Measurements from ENCODE around the gene BRF1.
A peak's percentile ranks its signal among the peaks of the same experiment; 100 is the strongest.

The BRF1 gene

GRCh38 chr14:105187935-105188524, 112.8 kb downstream of the BRF1 start:
- DNase-seq, result no peak

DNA sequence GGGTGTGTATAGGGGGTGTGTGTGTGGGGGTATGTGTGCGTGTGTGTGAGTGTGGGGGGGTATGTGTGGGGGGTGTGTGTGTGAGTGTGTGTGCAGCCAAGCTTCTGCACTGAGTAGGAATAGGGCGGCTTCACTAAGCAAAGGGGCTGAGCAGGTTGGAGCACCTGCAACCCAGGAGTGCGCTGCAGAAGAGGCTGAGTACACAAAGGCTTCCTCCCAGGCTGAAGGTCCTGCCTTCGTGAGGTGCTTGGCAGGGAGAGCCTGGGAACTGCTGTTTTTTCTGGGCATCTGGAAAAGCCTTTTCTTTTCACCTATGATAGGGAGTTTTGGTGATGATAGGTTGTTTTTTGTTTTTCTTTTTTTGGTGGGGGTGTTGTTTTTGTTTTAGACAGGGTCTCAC, 113.7 kb downstream of the BRF1 start:
- no peak for DNase-seq

DNA sequence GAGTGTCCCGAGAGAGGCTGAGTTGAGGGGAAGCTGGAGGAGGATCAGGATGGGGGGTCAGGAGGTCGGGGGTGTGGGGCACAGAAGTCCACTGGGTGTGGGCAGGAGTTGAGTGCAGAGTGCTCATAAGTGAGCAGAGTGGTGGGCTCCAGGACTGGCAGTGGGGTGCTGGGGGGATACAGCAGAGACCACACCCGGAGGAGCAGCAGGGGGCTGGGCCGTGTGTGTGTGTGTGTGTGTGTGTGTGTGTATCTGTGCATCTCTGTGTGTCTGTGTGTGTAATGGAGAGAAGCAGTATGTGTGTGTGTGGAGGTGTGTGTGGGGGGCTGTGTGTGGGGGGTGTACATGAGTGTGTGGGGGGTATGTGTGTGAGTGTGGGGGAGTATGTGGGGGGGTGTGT, 114.8 kb downstream of the BRF1 start:
- no peak for DNase-seq

- no peak for DNase-seq
Observed at GRCh38 chr14:105185001-105185400, 115.8 kb downstream of the BRF1 start.

DNA sequence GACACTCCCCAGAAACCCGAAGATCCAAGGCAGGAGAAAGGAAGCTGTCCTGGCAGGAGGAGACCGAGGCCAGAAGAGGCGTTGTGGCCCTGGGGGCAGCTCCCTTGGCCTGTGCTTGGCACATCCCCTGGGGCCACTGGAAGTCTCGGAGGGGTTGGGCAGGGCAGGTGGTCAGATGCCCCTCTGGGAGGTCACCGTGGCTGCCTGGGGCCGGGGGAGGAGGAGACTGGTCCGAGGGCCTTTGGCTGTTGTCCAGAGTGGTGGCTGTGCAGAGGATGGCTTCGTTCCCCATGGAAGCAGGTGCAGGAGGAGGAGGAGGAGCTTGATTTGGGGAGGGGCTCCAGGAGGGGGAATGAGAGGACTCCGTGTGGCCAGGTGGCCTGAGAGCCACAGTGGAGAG, 116.3 kb downstream of the BRF1 start:
- no peak for DNase-seq

DNA sequence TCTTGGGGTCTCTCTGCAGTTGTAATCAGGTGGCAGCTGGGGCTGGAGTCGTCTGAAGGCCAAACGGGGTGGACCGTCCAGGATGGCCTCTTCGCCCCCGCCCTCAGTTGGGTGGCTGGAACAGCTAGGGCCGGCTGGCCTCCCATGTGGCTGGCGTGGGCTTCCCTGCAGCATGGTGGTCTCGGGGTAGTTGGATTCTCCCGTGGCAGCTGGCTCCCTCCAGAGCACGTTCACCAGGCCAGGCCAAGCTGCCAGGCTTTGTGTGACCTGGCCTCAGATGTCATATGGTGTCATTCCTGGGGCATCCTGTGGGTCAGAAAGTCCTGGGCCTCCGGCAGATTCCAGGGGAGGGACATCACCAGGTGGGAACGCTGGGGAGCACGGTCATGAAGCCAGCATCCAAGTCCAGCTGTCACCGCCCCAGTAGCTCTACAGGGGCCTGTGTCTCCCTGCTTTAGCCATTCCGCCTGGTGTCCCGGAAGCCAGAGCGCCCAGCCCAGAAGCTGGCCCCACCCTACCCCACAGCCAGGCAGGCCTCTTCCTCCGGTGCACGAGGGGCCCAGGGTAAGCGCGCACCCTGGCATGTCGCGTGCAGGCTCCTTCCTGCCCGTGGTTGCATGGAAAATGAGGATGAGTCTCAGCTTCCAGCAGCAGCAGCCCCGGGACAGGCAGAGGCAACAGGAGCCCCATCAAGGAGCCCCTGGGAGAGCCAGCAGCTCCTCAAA, 118.3 kb downstream of the BRF1 start:
- no peak for DNase-seq

DNA sequence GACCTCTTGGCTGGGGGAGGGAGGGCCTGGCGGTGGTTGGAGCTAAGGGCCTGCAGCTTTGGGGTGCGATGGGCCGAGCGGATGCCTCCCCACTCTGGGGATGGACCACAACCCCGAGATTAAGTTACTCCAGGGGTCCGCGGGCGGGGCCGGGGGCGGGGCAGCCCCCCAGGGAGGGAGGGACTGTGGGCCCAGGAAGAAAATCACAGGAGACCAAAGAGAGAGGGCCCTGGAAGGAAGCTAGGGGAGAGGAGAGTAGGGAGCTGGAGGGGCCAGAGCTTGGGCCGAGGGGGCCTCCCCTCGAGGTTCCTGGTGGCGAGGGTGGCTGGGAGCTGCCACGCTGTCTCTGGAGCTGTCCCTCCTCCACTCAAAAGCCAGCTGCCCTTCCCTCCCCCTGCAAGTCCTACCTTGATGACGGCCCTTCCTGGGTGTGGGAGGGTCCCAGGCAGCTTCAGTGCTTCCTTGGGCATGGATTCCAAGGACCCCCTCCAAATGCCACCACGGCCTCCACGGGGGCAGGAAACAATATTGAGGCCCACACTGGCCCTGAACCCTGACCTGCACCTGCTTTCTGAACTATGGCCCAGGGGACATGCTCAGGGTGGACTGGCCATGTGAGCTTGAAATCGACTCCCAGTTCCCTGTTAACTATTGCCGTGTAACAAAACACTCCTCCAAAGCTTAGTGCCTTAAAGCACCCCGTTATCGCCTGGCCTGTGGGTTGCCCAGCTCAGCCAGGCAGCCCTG, 119.1 kb downstream of the BRF1 start:
- no peak for DNase-seq

DNA sequence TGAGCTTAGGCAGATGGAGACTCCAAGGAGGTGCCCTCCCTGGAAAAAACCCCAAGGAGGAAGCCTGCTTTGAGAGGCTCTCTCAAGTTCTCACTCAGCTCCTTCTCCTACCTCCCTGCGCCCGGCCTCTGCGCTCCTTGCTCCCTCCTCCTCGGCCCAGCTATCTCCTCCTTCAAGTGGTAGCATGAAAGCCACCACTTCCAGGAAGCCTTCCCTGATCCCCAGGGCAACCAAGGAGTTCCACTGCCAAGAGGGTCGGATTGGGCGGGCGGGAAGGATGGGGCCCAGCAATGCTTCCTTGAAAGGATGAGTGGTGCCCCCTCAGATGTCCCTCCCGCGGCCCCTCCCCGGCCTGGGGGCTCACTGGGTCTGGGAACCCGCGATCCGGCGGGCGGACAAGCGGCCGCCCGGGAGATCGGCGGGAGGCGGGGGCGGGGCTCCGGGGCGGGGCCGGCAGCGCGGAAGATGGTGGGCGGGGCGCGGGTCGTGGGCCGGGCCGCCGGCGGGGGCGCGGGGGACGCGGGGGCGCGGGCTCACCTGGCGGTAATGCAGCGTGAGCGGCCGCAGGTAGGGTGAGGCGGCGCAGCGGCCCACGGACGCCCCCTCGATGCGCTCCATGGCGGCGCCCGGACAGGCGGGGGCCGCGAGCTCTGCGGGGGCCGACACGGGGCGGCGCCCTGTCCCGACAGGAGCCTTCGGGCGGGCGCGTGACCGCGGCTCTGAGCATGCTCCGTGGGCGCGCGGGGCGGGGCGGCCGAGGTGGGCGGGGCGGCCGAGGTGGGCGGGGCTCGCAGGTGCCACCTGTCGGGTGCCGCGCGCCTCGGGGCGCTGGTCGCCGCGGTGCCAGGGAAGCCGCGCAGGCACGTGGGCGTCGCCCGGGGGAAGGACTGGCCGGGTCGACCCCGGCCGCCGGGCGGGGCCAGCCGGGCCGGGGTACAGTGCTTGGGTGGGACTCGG, 119.9 kb downstream of the BRF1 start, which contains the start of gene NUDT14:
TSS of gene NUDT14 (minus strand) at position 721 of the 957 bp plus-strand sequence. CDS start at position 618, 103 bp downstream.
- DNase-seq, result peak; percentile 56

DNA sequence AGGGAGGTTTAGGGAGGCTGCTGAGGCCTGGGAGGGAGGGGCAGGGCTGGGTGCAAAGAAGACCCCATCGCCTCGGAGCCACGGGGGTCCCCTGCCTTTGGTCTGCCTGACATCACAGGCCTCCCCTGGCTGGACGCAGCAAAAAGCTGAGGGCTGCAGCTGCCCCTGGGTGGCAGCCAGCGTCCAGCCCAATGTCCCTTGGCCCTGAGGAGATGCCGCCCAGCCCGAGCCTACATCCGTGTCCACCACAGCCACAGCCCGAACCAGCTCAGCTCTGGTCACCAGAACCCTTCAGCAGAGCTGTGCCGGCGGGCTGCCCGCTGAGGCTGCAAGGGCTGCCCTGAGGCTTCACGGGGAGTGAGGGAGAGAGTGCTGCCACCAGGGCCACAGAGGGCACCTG, 121.6 kb downstream of the BRF1 start:
- no peak for DNase-seq

GRCh38 chr14:105178868-105179140, 122.0 kb downstream of the BRF1 start:
- no peak for DNase-seq

DNA sequence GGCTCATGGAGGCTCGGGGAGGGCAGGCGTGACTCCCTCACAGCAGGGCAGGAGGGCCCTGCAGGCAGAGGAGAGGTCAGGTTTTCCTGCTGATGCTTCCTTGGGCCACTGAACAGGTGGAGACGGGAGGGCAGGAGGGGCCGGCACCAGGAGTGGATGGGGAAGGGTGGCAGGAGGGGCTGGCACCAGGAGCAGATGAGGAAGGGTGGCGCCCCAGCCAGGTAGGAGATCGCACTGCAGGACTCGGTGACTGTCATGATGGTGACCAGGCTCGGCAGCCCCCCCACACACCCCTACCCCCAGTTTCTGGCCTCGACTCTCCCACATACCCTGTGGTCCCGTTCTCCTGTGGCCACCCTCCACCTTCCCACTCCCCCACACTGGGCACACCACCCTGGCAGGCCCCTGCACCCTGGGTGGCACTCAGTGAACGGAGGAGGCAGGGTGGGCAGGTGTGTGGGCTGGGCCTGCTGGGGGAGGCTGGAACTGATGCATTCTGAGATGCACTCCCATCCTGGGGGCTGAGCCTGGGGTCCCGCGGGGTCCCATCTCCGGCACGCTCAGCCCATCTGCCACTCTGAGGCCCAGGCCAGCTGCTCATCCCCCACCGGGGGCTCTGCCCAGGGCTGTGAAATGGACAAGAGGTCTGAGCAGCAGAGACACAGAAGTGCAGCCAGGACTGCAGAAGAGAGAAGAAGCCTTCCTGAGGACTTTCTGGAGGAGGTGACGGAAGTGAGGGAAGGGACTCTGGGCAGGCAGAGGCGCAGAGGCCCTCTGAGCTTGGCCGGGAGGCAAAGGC, 122.5 kb downstream of the BRF1 start:
- DNase-seq, result no peak

DNA sequence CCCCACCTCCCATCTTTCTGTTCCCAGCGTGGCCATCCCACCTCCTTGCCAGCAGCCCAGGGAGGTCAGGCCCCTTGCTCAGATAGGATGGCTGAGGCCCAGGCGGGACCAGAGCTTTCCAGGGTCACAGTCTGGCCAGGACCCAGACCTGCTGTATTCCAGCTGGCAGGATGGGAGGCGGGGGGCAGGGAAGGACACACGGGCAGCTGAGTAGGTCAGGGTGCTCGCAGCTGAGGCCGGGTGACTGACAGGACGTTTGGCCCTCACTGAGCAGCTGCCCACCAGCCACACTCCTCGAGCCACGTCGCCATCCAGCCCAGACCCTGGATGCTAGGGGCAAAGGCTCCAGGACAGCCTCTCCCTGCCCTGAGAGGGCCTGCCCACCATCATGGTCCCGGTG, 123.7 kb downstream of the BRF1 start:
- DNase-seq, result no peak

DNA sequence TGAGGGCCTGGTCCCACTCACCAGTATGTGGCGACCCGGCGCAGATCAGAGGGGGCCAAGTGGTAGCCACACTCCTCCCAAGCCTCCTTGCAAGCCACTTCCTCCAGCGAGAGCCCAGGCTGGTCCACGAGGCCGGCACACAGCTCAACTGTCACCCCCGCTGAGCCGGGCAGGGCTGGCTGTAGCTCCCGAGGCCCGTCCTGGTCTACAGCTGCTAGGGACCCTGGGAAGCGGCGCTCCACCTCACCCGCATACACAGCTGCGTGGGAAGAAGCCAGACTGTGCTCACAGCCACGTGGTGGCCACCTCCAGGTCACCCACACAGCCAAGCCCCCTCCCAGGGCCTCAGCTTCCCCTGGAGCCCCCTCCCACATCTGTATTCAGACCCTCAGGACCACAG, 124.3 kb downstream of the BRF1 start:
- DNase-seq, result no peak

- no peak for DNase-seq
Observed at GRCh38 chr14:105173901-105174894, 126.6 kb downstream of the BRF1 start.

DNA sequence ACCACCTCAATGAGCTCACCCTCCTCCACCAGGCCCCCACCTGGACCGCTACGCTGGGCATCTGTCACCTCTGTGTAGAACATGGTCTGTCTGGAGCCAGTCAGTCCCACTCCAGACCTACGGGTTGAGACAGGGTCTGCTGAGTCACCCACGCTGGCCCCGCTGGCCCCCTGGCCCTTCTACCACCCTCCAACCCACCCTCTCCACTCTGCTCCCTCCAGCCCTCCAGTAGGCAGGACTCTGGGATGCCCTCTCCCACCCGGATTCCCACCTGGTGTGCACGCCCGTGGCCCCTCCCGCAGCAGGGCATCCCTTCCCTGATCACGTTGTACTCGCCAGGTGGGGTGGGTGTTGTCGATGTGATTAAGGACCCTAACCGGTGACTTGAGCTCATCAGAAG, 127.7 kb downstream of the BRF1 start:
- DNase-seq, result no peak

DNA sequence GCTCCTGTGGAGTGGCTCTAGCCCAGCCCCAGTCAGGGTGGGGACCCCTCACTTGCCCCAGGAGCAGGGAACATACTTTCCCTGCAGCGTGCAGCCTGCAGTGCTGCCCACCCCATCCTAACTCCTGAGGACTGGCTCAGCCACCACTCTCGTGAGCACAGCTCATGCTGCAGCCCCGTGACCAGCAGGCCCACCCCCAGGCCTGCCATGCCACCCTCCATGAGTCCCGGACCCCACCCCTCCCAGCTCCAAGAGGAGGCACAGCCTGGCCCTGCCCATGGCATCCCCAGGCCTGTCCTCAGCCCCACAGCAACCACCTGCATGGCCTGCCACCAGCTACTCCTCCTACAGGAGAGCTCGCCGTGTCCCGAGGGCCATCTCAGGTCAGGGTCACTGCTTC, 128.3 kb downstream of the BRF1 start:
- DNase-seq, result no peak

DNA sequence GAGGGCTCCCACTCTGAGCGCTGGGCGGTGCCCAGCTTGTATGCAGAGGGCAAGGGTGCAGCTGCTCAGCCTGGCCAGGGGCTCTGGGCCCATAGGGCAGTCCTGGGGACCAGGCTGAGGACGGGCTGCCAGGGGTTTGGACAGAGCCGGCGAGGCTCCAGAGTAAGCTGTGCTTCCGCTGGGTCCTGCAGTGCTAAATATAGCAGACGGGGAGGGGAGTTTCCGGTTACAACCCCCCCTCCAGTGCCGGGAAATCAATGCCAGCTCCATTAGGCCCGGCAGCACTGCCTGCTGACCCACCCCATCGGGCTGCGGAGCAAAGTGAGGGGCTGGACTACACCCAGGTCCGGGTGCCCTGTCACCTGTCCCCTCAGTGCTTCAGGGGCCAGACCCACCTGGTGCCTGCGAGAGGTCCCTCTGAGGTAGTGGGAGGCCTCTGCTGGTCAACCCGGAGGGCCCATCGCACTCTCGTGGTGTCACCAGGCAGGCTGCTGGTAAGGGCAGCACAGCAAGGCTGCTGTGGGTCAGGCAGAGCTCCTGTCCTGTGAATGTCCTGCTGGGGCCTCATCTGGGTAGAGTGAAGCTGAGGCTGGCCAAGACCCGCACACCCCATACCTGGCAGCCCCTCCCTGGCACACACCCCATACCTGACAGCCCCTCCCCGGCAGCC, 129.7 kb downstream of the BRF1 start:
- DNase-seq, result no peak

GRCh38 chr14:105169776-105170655, 130.8 kb downstream of the BRF1 start:
- DNase-seq, result no peak

DNA sequence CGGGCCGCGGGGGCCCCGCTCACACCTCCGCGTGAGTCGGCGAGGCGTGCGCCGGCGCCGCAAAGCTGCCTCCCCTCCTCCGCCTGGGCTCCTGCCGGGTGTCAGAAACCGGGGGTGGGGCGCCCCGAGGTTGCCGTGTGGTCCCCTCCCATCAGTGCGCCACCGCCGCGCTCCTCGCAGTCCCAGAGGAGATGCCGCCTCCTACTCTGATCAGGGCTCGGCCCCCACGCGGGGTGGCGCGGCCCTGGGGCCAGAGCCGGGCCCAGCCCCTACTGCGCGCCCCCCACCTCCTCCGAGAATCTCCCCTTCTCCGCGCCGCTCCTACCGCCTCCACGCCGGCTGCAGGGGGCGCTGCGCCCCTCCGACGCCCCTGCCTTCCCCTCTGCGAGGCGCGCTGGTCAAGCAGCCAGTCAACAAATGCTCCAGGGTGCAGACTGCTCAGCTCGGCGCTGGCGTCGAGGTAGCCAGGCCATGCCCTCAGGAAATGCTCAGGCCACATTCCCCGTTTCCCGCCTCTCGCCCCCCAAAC, 131.8 kb downstream of the BRF1 start:
- no peak for DNase-seq
